HK-2 (cell line): ENCODE measurements around the gene ST3GAL4.

ENCODE experiments used
- DNase-seq: peaks from one replicate; pipeline ENCODE4 v3.0.0-alpha.2; 2018; ENCODE audit not compliant: unreplicated experiment

The ST3GAL4 gene

GRCh38 chr11:126450806-126451205 lies 95.3 kb downstream of the ST3GAL4 start:
- DNase-seq = no peak

GRCh38 chr11:126451211-126451802 lies 95.8 kb downstream of the ST3GAL4 start:
- no peak for DNase-seq

GRCh38 chr11:126452241-126453101 lies 97.0 kb downstream of the ST3GAL4 start:
- DNase-seq = no peak

- DNase-seq = no peak
These were observed 100.6 kb downstream of the ST3GAL4 start for GRCh38 chr11:126456089-126456488.

GRCh38 chr11:126456783-126457542 lies 101.5 kb downstream of the ST3GAL4 start:
- DNase-seq = no peak

GRCh38 chr11:126457817-126458216 lies 102.3 kb downstream of the ST3GAL4 start:
- DNase-seq = no peak

- no peak for DNase-seq
These were observed 104.3 kb downstream of the ST3GAL4 start for GRCh38 chr11:126459691-126460281.

- no peak for DNase-seq
These were observed 105.1 kb downstream of the ST3GAL4 start for GRCh38 chr11:126460417-126461095.

GRCh38 chr11:126461096-126461440 lies 105.6 kb downstream of the ST3GAL4 start:
- no peak for DNase-seq

GRCh38 chr11:126461996-126462395 lies 106.5 kb downstream of the ST3GAL4 start:
- DNase-seq = no peak

GRCh38 chr11:126462422-126462821 lies 106.9 kb downstream of the ST3GAL4 start:
- no peak for DNase-seq
